Gastroesophageal sphincter (tissue), 2 donors: ENCODE data around the gene NIPA2.

Experiments used
- POLR2A ChIP-seq, 2 donors: fragments of 450-650 bp; IDR thresholded peaks; one replicate each; pipeline ENCODE4 v1.6.1; 2017; ENCODE audit warnings: antibody characterized with exemption in 2 of 2, mild to moderate bottlenecking in 2 of 2, moderate library complexity in 1 of 2
- POLR2AphosphoS5 ChIP-seq: sonication (generic); formaldehyde crosslinking; IDR thresholded peaks from one replicate; pipeline ENCODE4 v1.6.1; 2017; ENCODE audit warnings: antibody characterized with exemption

DNA sequence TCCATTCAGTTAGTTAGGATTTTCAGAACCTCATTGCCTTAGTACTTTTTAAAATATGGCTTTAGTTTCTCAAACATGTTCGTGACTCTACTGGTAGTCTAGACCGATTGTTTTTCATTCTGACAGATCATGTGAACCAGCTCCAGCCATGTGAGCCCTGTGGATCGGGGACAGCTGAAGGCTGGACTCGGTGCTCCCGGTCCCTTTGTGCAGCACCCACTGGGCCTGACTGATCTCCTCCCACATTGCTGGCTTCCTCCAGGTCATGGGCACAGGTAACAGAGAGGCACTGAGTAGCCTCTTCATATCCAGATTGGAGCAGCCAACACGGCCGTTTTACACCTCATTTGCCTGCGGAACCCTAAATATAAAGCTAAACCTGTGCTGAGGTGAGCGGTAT lies 30.5 kb downstream of the NIPA2 start:
- TF ChIP-seq POLR2AphosphoS5, result no peak
- no peak for TF ChIP-seq POLR2A (IDR thresholded peaks at IDR 0.05)
